GM19035 (cell line): ENCODE measurements around the gene FANCI.
"Not testable (repeated sequence)": the region's sequence is repeated elsewhere in the genome, so short reads cannot be mapped to it uniquely, and the experiment has no call there.

ENCODE experiments used
- ATAC-seq: cut with Tn5 transposase; IDR thresholded peaks from one replicate; pipeline ENCODE4 v1.9.1; 2021; ENCODE audit not compliant: unreplicated experiment

The FANCI gene

GRCh38 chr15:89221543-89221942, 22.2 kb upstream of the FANCI start, which contains the start of gene RLBP1:
RLBP1 (minus strand) TSS chr15:89221579; CDS start chr15:89218975, 2,604 bp downstream.
- ATAC-seq = no peak

- no peak for ATAC-seq
These were observed 18.2 kb upstream of the FANCI start for GRCh38 chr15:89225588-89225987.

DNA sequence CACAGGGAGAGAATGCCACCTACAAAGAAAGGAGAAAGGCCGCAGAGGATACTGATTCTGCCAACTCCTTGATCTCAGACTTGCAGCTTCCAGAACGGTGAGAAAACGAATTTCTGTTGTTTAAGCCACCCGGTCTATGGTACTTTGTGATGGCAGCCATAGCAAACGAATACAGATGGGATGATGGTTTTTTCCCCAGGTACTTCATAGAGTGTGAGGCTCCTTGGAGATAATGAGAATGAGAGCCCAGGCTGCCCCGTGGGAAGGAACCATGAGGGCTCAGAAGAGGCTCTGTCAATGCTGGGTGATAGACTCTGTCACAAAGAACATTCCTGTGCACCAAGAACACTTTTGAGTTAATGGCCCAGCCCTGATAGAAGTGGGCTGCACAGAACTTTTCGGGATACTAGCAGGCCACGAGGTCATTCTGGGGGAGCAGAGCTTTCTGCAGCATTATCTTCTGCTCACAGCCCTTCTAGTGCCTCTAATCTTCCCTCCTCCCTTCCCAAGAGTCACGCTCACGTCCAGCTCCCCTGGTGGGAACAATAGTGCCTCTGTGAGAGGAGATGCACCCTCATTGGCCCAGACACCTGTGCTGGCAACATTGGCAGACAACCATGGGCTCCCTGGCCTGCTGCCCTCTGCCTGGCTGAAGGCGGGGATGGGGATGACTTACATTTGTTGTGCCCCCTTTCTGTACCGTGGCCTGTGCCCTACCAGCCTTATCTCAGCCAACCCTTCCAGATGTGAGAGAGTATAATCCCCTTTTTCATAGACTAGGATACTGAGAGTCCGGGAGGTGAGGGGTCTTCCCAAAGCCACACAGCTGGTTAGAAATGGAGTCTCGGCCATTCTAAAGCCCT, 17.2 kb upstream of the FANCI start:
- no peak for ATAC-seq

- no peak for ATAC-seq
These were observed 16.4 kb upstream of the FANCI start for GRCh38 chr15:89227425-89227824.

GRCh38 chr15:89230277-89230676, 13.5 kb upstream of the FANCI start:
- ATAC-seq = no peak

DNA sequence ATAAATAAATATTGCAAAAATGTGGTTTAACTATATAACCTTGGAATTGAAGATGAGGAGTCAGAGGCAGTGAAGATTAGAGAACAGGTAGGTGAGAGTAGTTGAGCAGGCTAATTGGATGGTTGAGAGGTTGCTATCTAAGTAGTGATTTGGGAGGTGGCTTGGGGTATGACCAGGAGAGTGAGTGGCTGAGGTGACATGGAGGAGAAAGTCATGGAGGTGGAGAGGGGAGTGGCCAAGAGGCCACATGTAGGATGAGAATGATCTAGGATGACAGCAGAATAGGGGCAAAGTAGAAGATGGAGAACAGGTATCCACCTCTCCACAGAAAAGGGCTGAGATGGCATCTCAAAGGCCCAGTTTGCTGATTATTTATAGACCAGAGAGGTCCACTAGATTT, 11.9 kb upstream of the FANCI start:
- ATAC-seq = no peak

GRCh38 chr15:89239883-89240810, 3.6 kb upstream of the FANCI start:
- not testable (repeated sequence) for ATAC-seq

- no peak for ATAC-seq
These were observed 611 bp upstream of the FANCI start for GRCh38 chr15:89243046-89243690.

GRCh38 chr15:89244574-89244903, 760 bp downstream of the FANCI start:
- peak; percentile 19 for ATAC-seq

DNA sequence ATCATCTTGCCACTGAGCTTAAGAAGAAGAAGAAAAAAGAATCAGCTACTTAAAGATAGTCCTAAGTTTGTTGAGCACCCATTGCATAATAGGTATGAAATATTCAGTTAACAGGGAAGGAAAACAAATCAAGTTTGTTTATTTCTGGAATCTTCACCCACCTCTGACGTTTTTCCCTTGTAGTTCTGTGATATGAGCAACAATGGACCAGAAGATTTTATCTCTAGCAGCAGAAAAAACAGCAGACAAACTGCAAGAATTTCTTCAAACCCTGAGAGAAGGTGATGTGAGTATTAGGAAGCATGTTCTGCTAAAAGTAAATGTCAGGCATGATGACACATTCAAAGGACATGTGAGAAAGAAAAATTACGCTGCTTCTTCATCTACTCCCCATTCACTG, 3.7 kb downstream of the FANCI start:
- no peak for ATAC-seq

- ATAC-seq = no peak
These were observed 4.8 kb downstream of the FANCI start for GRCh38 chr15:89248584-89248983.

DNA sequence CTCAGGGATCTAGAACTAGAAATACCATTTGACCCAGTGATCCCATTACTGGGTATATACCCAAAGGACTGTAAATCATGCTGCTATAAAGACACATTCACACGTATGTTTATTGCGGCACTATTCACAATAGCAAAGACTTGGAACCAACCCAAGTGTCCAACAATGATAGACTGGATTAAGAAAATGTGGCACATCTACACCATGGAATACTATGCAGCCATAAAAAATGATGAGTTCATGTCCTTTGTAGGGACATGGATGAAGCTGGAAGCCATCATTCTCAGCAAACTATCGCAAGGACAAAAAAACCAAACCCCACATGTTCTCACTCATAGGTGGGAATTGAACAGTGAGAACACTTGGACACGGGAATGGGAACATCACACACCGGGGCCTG, 6.4 kb downstream of the FANCI start:
- not testable (repeated sequence) for ATAC-seq

DNA sequence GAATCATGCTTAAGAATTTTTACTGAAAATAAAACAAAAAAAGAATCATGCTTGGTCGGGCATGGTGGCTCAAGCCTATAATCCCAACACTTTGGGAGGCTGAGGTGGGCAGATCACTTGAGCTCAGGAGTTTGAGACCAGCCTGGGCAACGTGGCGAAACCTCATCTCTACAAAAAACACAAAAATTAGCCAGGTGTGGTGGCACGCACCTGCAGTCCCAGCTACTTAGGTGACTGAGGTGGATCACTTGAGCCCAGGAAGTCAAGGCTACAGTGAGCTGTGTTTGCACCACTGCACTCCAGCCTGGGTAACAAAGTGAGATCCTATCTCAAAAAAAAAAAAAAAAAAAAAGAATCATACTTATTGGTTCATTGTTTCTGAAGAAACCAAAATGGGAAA, 33.5 kb downstream of the FANCI start:
- not testable (repeated sequence) for ATAC-seq

- ATAC-seq = no peak
These were observed 34.5 kb downstream of the FANCI start for GRCh38 chr15:89278307-89278706.

DNA sequence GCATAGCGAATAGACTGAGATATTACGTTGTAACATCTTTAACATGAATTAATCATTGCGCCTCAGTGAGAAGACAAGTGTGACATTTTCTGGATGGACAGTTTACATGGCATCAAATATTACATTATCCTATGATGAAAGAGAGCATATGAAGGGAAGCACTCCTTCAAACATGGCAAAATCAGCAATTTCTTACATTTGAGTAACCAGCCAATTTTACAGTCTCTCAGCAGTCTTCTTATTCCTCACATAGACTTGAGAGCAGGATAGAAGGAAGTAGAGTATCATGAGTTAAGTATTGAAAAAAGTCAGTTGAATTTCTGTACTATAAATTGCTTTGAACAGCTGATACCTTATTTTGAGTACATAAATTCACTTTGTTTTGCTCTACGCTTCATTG, 38.9 kb downstream of the FANCI start:
- no peak for ATAC-seq

DNA sequence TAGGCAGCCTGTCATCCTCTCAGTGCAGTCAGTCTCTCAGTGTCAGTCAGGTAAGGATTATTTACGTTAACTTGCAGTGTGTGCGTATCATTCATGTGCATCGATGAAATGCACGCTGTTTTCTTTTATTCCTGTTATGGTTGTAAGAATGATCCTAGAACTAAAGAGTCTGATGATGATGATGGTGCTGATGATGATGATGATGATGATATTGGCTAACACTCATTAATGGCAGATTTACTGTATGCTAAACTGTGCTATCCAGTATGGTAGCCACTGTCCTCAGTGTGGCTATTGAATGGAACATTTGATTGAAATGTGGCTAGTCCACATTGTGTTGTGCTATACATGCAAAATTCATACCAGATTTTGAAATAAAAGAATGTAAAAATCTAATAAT, 39.4 kb downstream of the FANCI start:
- ATAC-seq = no peak

DNA sequence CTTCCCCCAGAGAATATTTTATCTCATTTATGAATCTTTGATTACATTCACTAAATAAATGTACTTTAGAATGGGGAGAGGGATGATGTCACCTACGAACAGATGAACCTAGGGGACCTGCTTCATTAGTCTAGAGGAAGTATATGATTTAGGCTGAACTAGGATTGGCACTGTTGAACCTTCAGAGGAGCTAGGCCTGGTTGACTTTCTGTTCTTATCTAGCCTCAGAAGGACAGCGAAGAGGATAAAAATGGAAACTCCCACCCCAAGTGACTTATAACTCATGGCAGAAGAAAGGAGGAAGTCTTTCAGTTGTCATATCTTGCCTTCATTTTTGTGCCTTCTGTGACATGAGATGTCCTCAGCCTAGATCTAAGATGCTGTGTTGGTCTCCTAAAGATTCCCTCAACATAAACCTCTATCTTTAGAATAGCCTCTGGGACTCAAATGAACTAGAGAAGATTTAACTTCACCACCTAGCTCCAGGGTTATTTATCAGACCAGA, 48.2 kb downstream of the FANCI start:
- ATAC-seq = no peak

DNA sequence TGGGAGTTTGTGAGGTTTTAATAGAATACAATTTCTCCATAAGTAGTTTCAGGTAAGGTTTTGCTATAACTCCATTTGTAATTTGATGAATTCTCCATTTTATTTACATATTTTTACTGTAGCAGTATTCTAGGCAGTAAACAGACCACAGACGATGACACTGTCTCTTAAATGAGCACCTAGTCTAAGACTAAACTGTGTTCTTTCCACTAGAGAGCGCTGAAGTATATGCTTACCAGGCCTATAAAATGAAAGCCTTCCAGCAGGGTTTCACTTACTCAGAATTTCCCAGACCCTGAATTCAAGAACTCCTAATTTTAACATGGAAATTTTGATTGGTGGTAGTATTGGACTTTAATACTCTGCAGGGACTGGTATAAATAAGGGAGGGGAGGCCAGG, 49.2 kb downstream of the FANCI start:
- ATAC-seq = no peak

- no peak for ATAC-seq
These were observed 56.1 kb downstream of the FANCI start for GRCh38 chr15:89299896-89300295.

- no peak for ATAC-seq
These were observed 57.7 kb downstream of the FANCI start for GRCh38 chr15:89301304-89302089.
